Stomach (tissue), 9 donors: Measurements from ENCODE around the gene ZNF423. TPM values are rescaled to one million over a fixed set of nuclear protein-coding genes. Genes with fewer than 3 reads are reported as not detected.

Experiments used
- DNase-seq, 2 donors: peaks; one replicate each; pipeline versions ENCODE4 v3.0.0 to v3.0.0-alpha.2; 2013 to 2019
- H3K27ac ChIP-seq, 5 donors: fragments of 200-600 bp in 4 of 5; sonication (generic) in 4 of 5; one replicate each; pipeline ENCODE4 v1.5.1; 2013 to 2019; ENCODE audit warnings: mild to moderate bottlenecking in 1 of 5, moderate library complexity in 1 of 5
- H3K27me3 ChIP-seq, 3 donors: fragments of 200-600 bp; sonication (generic); one replicate each; pipeline ENCODE4 v1.5.1; 2017 to 2019; ENCODE audit warnings: mixed run types in 1 of 3
- H3K36me3 ChIP-seq, 4 donors: fragments of 200-600 bp; sonication (generic); 1 replicate in 3 of 4; 2 replicates in 1 of 4; pipeline ENCODE4 v1.5.1; 2016 to 2019
- H3K4me1 ChIP-seq, 4 donors: fragments of 200-600 bp; sonication (generic); one replicate each; pipeline ENCODE4 v1.5.1; 2016 to 2019
- H3K4me3 ChIP-seq, 4 donors: fragments of 200-600 bp; sonication (generic) in 3 of 4; one replicate each; pipeline ENCODE4 v1.5.1; 2016 to 2019; ENCODE audit warnings: mild to moderate bottlenecking in 1 of 4
- H3K9me3 ChIP-seq, 4 donors: fragments of 200-600 bp; sonication (generic); one replicate each; pipeline ENCODE4 v1.5.1; 2016 to 2019
- CTCF ChIP-seq, 7 experiments: fragments of 450-650 bp in 4 of 7; fragments of 200-600 bp in 3 of 7; sonication (generic) in 3 of 7; IDR thresholded peaks; one replicate each; pipeline ENCODE4 v1.5.1; 2016 to 2019; ENCODE audit warnings: antibody characterized with exemption in 7 of 7, control low read depth in 2 of 7, mild to moderate bottlenecking in 1 of 7
- EP300 ChIP-seq: sonication (generic); formaldehyde crosslinking; IDR thresholded peaks from one replicate; pipeline ENCODE4 v1.6.1; 2017; ENCODE audit warnings: antibody characterized with exemption
- POLR2A ChIP-seq, 4 donors: fragments of 450-650 bp; IDR thresholded peaks; one replicate each; pipeline ENCODE4 v1.6.1; 2016; ENCODE audit warnings: antibody characterized with exemption in 4 of 4, control low read depth in 2 of 4, mild to moderate bottlenecking in 1 of 4, moderate library complexity in 1 of 4
- POLR2AphosphoS5 ChIP-seq, 3 donors: sonication (generic); formaldehyde crosslinking; IDR thresholded peaks; one replicate each; pipeline ENCODE4 v1.6.1; 2016; ENCODE audit warnings: antibody characterized with exemption in 3 of 3
- WGBS, 5 donors: extraction: QIAGEN DNeasy Blood & Tissue Kit in 3 of 5; methylation state at CpG; one replicate each; pipeline versions ENCODE4 v1.1.5 to v1.1.7; 2013 to 2018; 5-methylcytosine and 5-hydroxymethylcytosine counted together
- intact Hi-C: fragments of 100-400 bp; cut with DNase I; formaldehyde crosslinking; loops from one replicate; pipeline ENCODE4 v1.15.1; 2023; ENCODE audit warnings: low total_unique reads
- polyA plus RNA-seq, 3 donors: library from polyadenylated mRNA; stranded (reverse); fragments of 200-250 nt; gene quantifications; one replicate each; pipeline ENCODE4 v1.2.3, GENCODE V29; 2013
- total RNA-seq, 5 donors: library from RNA; depleted of rRNA; stranded (reverse); fragments of >200 nt; gene quantifications; one replicate each; pipeline versions ENCODE4 v1.1.0 to v1.2.3, GENCODE V29; 2014 to 2016
- donor health status: healthy with polysubstance abuse.
- donor health status: Bipolar disorder and iron deficiency.
- donor health status: healthy.

The ZNF423 gene
- total and polyA plus RNA-seq, 8 donors, result 0.29 to 3.5 (median 1.0) TPM

- H3K9me3 ChIP-seq, result no peaks in the 10 kb centered on the region
- no peaks in the 10 kb centered on the region for H3K27me3 ChIP-seq
- no peak for DNase-seq
- WGBS, 5 donors, result 74 to 86% (median 77%) methylated on average over 15 to 17 of the region's 17 CpGs
- H3K27ac ChIP-seq, result peak overlapping the region in 1 of 5 donors; percentile 22
- intact Hi-C loops, result no loop called here
- no peak for TF ChIP-seq CTCF (IDR thresholded peaks at IDR 0.05)
- TF ChIP-seq POLR2A (IDR thresholded peaks at IDR 0.05), result no peak
- TF ChIP-seq EP300, result no peak
- TF ChIP-seq POLR2AphosphoS5 (IDR thresholded peaks at IDR 0.05), result no peak
- peaks cover 0 to 14% (median 3%) of the 10 kb centered on the region in 4 donors for H3K4me1 ChIP-seq
- no peaks in the 10 kb centered on the region for H3K36me3 ChIP-seq
- no peak overlapping the region for H3K4me3 ChIP-seq
Observed at GRCh38 chr16:49809062-49809461, 46.9 kb downstream of the ZNF423 start.

- no peaks in the 10 kb centered on the region for H3K9me3 ChIP-seq
- peak in 1 of 2 donors; percentile 45 for DNase-seq
- no peaks in the 10 kb centered on the region for H3K27me3 ChIP-seq
- TF ChIP-seq CTCF (IDR thresholded peaks at IDR 0.05), result no peak
- TF ChIP-seq EP300, result no peak
- TF ChIP-seq POLR2AphosphoS5 (IDR thresholded peaks at IDR 0.05), result no peak
- no peak for TF ChIP-seq POLR2A (IDR thresholded peaks at IDR 0.05)
- WGBS, 5 donors, result 35 to 52% (median 42%) methylated on average over 4 of the region's 4 CpGs
- no peak overlapping the region for H3K27ac ChIP-seq
- peaks cover 0 to 9% (median 3%) of the 10 kb centered on the region in 4 donors for H3K4me1 ChIP-seq
- H3K4me3 ChIP-seq, result no peak overlapping the region
- intact Hi-C loops, result no loop called here
- no peaks in the 10 kb centered on the region for H3K36me3 ChIP-seq
Observed at GRCh38 chr16:49806446-49806845, 49.5 kb downstream of the ZNF423 start.

GRCh38 chr16:49801290-49801689 is 54.6 kb downstream of the ZNF423 start:
- Histone ChIP-seq H3K36me3 (no peaks in the 10 kb centered on the region), H3K4me3 (no peak overlapping the region), H3K27me3 (no peaks in the 10 kb centered on the region), H3K9me3 (no peaks in the 10 kb centered on the region), H3K4me1 (no peaks in the 10 kb centered on the region), H3K27ac (no peak overlapping the region)
- WGBS, 5 donors, result 84 to 89% (median 89%) methylated on average over 3 to 4 of the region's 4 CpGs
- TF ChIP-seq EP300 (no peak), CTCF (IDR thresholded peaks at IDR 0.05) (no peak), POLR2A (IDR thresholded peaks at IDR 0.05) (no peak), POLR2AphosphoS5 (IDR thresholded peaks at IDR 0.05) (no peak)
- DNase-seq, result no peak
- intact Hi-C loops, result no loop called here

GRCh38 chr16:49800876-49801275 is 55.0 kb downstream of the ZNF423 start:
- H3K4me1 ChIP-seq, result no peaks in the 10 kb centered on the region
- no peak for DNase-seq
- H3K9me3 ChIP-seq, result no peaks in the 10 kb centered on the region
- TF ChIP-seq POLR2A (IDR thresholded peaks at IDR 0.05), result no peak
- no peak for TF ChIP-seq EP300
- no peak for TF ChIP-seq CTCF (IDR thresholded peaks at IDR 0.05)
- TF ChIP-seq POLR2AphosphoS5 (IDR thresholded peaks at IDR 0.05), result no peak
- WGBS, 5 donors, result 67 to 79% (median 74%) methylated on average over 11 of the region's 11 CpGs
- H3K4me3 ChIP-seq, result no peak overlapping the region
- H3K27me3 ChIP-seq, result no peaks in the 10 kb centered on the region
- no peak overlapping the region for H3K27ac ChIP-seq
- intact Hi-C loops, result no loop called here
- no peaks in the 10 kb centered on the region for H3K36me3 ChIP-seq
